ENCODE measurements around the gene C11orf91.
"Not testable (repeated sequence)": the region's sequence is repeated elsewhere in the genome, so short reads cannot be mapped to it uniquely, and the experiment has no call there.

C11orf91 gene

GRCh38 chr11:33668951-33669596, 31.6 kb downstream of the C11orf91 start:
- DNase-seq (ENCODE audit: low read depth): no peak

GRCh38 chr11:33668468-33668825, 32.2 kb downstream of the C11orf91 start:
- no peak for DNase-seq (ENCODE audit: low read depth)

GRCh38 chr11:33667819-33668467, 32.7 kb downstream of the C11orf91 start:
- no peak for DNase-seq (ENCODE audit: low read depth)

GRCh38 chr11:33665350-33666106, 35.1 kb downstream of the C11orf91 start:
- DNase-seq (ENCODE audit: low read depth): no peak

GRCh38 chr11:33664827-33665226, 35.8 kb downstream of the C11orf91 start:
- no peak for DNase-seq (ENCODE audit: low read depth)

GRCh38 chr11:33664166-33664565, 36.5 kb downstream of the C11orf91 start:
- no peak for DNase-seq (ENCODE audit: low read depth)

- no peak for DNase-seq (ENCODE audit: low read depth)
Measured at GRCh38 chr11:33663121-33663520, 37.5 kb downstream of the C11orf91 start.

GRCh38 chr11:33661526-33661925, 39.1 kb downstream of the C11orf91 start:
- DNase-seq (ENCODE audit: low read depth): not testable (repeated sequence)

GRCh38 chr11:33660962-33661361, 39.7 kb downstream of the C11orf91 start:
- DNase-seq (ENCODE audit: low read depth): no peak

- no peak for DNase-seq (ENCODE audit: low read depth)
Measured at GRCh38 chr11:33659370-33660139, 41.1 kb downstream of the C11orf91 start.

- DNase-seq (ENCODE audit: low read depth): no peak
Measured at GRCh38 chr11:33658195-33658900, 42.3 kb downstream of the C11orf91 start.

GRCh38 chr11:33657757-33658156, 42.9 kb downstream of the C11orf91 start:
- DNase-seq (ENCODE audit: low read depth): no peak

GRCh38 chr11:33656768-33657167, 43.9 kb downstream of the C11orf91 start:
- no peak for DNase-seq (ENCODE audit: low read depth)

- no peak for DNase-seq (ENCODE audit: low read depth)
Measured at GRCh38 chr11:33655842-33656600, 44.6 kb downstream of the C11orf91 start.

GRCh38 chr11:33654594-33654993, 46.0 kb downstream of the C11orf91 start:
- no peak for DNase-seq (ENCODE audit: low read depth)

- DNase-seq (ENCODE audit: low read depth): no peak
Measured at GRCh38 chr11:33652930-33653329, 47.7 kb downstream of the C11orf91 start.

GRCh38 chr11:33652431-33652830, 48.2 kb downstream of the C11orf91 start:
- no peak for DNase-seq (ENCODE audit: low read depth)

- no peak for DNase-seq (ENCODE audit: low read depth)
Measured at GRCh38 chr11:33651990-33652389, 48.6 kb downstream of the C11orf91 start.

- DNase-seq (ENCODE audit: low read depth): no peak
Measured at GRCh38 chr11:33651555-33651954, 49.1 kb downstream of the C11orf91 start.

GRCh38 chr11:33649944-33650343, 50.7 kb downstream of the C11orf91 start:
- DNase-seq (ENCODE audit: low read depth): no peak

All from iris pigment epithelial cell (primary cell).